ENCODE results near the gene CHPT1.

GRCh38 chr12:101745481-101745880, 48.0 kb downstream of the CHPT1 start:
- TF ChIP-seq CTCF (IDR thresholded peaks at IDR 0.05) (no peak), POLR2A (IDR thresholded peaks at IDR 0.05) (no peak), POLR2AphosphoS5 (IDR thresholded peaks at IDR 0.05) (no peak)

Data from gastroesophageal sphincter (tissue), 3 donors.